Measurements from ENCODE around the gene GK2. TPM values are rescaled to one million over a fixed set of nuclear protein-coding genes. Genes with fewer than 3 reads are reported as not detected.

Gene GK2
- total RNA-seq, 1 donor from 2014 or later = not detected

- no peaks in the 10 kb centered on the region for H3K36me3 Mint-ChIP-seq (ENCODE audit: low read depth)
- ATAC-seq (ENCODE audit: low read depth) = no peak
- no peaks in the 10 kb centered on the region for H3K4me1 Mint-ChIP-seq
- POLR2A ChIA-PET = no interaction called here
- intact Hi-C loops (cut with micrococcal nuclease) = no loop called here
- H3K27me3 Mint-ChIP-seq = no peaks in the 10 kb centered on the region
- CTCF ChIA-PET = no interaction called here
- H3K9me3 Mint-ChIP-seq = no peaks in the 10 kb centered on the region
- H3K27ac Mint-ChIP-seq = no peak overlapping the region
- no peak for TF ChIP-seq CTCF (IDR thresholded peaks at IDR 0.05)
- no peak overlapping the region for H3K4me3 Mint-ChIP-seq
- DNase-seq = no peak
Measured at GRCh38 chr4:79370026-79370425, 38.0 kb downstream of the GK2 start.

GRCh38 chr4:79367096-79367495, 40.9 kb downstream of the GK2 start:
- Mint-ChIP-seq H3K27me3 (no peaks in the 10 kb centered on the region), H3K36me3 (ENCODE audit: low read depth) (no peaks in the 10 kb centered on the region), H3K9me3 (no peaks in the 10 kb centered on the region), H3K27ac (no peak overlapping the region), H3K4me1 (no peaks in the 10 kb centered on the region), H3K4me3 (no peak overlapping the region)
- ATAC-seq (ENCODE audit: low read depth) = no peak
- no peak for TF ChIP-seq CTCF (IDR thresholded peaks at IDR 0.05)
- intact Hi-C loops (cut with micrococcal nuclease) = no loop called here
- POLR2A ChIA-PET = no interaction called here
- DNase-seq = no peak
- CTCF ChIA-PET = no interaction called here

- Mint-ChIP-seq H3K4me3 (no peak overlapping the region), H3K36me3 (ENCODE audit: low read depth) (no peaks in the 10 kb centered on the region), H3K9me3 (no peaks in the 10 kb centered on the region), H3K27me3 (no peaks in the 10 kb centered on the region), H3K27ac (no peak overlapping the region), H3K4me1 (no peaks in the 10 kb centered on the region)
- no peak for TF ChIP-seq CTCF (IDR thresholded peaks at IDR 0.05)
- ATAC-seq (ENCODE audit: low read depth) (no peak), DNase-seq (no peak)
- ChIA-PET CTCF (no interaction called here), POLR2A (no interaction called here)
- intact Hi-C loops (cut with micrococcal nuclease) = no loop called here
Measured at GRCh38 chr4:79366422-79366821, 41.6 kb downstream of the GK2 start.

GRCh38 chr4:79364061-79364460, 44.0 kb downstream of the GK2 start:
- intact Hi-C loops (cut with micrococcal nuclease) = no loop called here

GRCh38 chr4:79362626-79363025, 45.4 kb downstream of the GK2 start:
- no peaks in the 10 kb centered on the region for H3K4me1 Mint-ChIP-seq
- intact Hi-C loops (cut with micrococcal nuclease) = no loop called here
- ChIA-PET POLR2A (no interaction called here), CTCF (no interaction called here)
- DNase-seq (no peak), ATAC-seq (ENCODE audit: low read depth) (no peak)
- no peaks in the 10 kb centered on the region for H3K9me3 Mint-ChIP-seq
- no peak for TF ChIP-seq CTCF (IDR thresholded peaks at IDR 0.05)
- no peak overlapping the region for H3K4me3 Mint-ChIP-seq
- no peaks in the 10 kb centered on the region for H3K27me3 Mint-ChIP-seq
- no peaks in the 10 kb centered on the region for H3K36me3 Mint-ChIP-seq (ENCODE audit: low read depth)
- no peak overlapping the region for H3K27ac Mint-ChIP-seq

More at GRCh38 chr4:79364061-79364460, 44.0 kb downstream of the GK2 start:
- no peaks in the 10 kb centered on the region for H3K4me1 Mint-ChIP-seq
- TF ChIP-seq CTCF (IDR thresholded peaks at IDR 0.05) = no peak
- no peak overlapping the region for H3K4me3 Mint-ChIP-seq
- no peaks in the 10 kb centered on the region for H3K9me3 Mint-ChIP-seq
- POLR2A ChIA-PET = no interaction called here
- no peak for ATAC-seq (ENCODE audit: low read depth)
- H3K27ac Mint-ChIP-seq = no peak overlapping the region
- DNase-seq = no peak
- no peaks in the 10 kb centered on the region for H3K27me3 Mint-ChIP-seq
- H3K36me3 Mint-ChIP-seq (ENCODE audit: low read depth) = no peaks in the 10 kb centered on the region
- CTCF ChIA-PET = no interaction called here
